Astrocyte (in vitro differentiated cells and primary cell): ENCODE results near the gene KRTAP10-8. TPM values are rescaled to one million over a fixed set of nuclear protein-coding genes. Genes with fewer than 3 reads are reported as not detected.

Experiments used
- DNase-seq: peaks from one replicate; pipeline ENCODE4 v3.0.0-alpha.2; 2010; ENCODE audit warnings: low read depth
- FAIRE-seq: peaks from 2 replicates; lab custom pipeline; 2011; peaks lifted over from hg19 to GRCh38; lab: Jason Lieb, UNC
- H2AFZ ChIP-seq: 2 replicates; pipeline ENCODE4 v1.6.0; 2012; ENCODE audit warnings: low read depth, low read length, inconsistent platforms
- H3K27ac ChIP-seq: 2 replicates; pipeline ENCODE4 v1.5.1; 2011; ENCODE audit warnings: low read depth, low read length, inconsistent platforms
- H3K27me3 ChIP-seq: 2 replicates; pipeline ENCODE4 v1.6.0; 2011; ENCODE audit warnings: low read length, inconsistent platforms; ENCODE audit not compliant: insufficient read depth
- H3K36me3 ChIP-seq: 2 replicates; pipeline ENCODE4 v1.5.1; 2011; ENCODE audit warnings: low read length, inconsistent platforms; ENCODE audit not compliant: insufficient read depth
- H3K4me1 ChIP-seq: 2 replicates; pipeline ENCODE4 v1.5.1; 2011; ENCODE audit warnings: low read length, inconsistent platforms; ENCODE audit not compliant: insufficient read depth
- H3K4me2 ChIP-seq: 2 replicates; pipeline ENCODE4 v1.6.0; 2012; ENCODE audit warnings: low read length, inconsistent platforms
- H3K4me3 ChIP-seq: 2 replicates; pipeline ENCODE4 v1.5.1; 2011; ENCODE audit warnings: low read depth, mild to moderate bottlenecking, low read length, inconsistent platforms; ENCODE audit not compliant: insufficient read depth
- H3K79me2 ChIP-seq: 2 replicates; pipeline ENCODE4 v1.6.0; 2012; ENCODE audit warnings: mild to moderate bottlenecking, low read length, inconsistent platforms; ENCODE audit not compliant: insufficient read depth
- H3K9ac ChIP-seq: 2 replicates; pipeline ENCODE4 v1.6.0; 2012; ENCODE audit warnings: mild to moderate bottlenecking, low read length, inconsistent platforms
- H3K9me3 ChIP-seq: 2 replicates; pipeline ENCODE4 v1.5.1; 2012; ENCODE audit warnings: low read depth, mild to moderate bottlenecking, low read length, inconsistent platforms; ENCODE audit not compliant: insufficient read depth
- H4K20me1 ChIP-seq: 2 replicates; pipeline ENCODE4 v1.6.0; 2012; ENCODE audit warnings: low read length, inconsistent platforms; ENCODE audit not compliant: insufficient read depth
- H3K27ac Mint-ChIP-seq: one replicate; pipeline ENCODE4 v1.8.0; 2021; ENCODE audit warnings: mild to moderate bottlenecking, mixed read lengths; ENCODE audit not compliant: unreplicated experiment
- H3K27me3 Mint-ChIP-seq: one replicate; pipeline ENCODE4 v1.8.0; 2021; ENCODE audit warnings: low read depth, mixed read lengths; ENCODE audit not compliant: unreplicated experiment
- H3K36me3 Mint-ChIP-seq: one replicate; pipeline ENCODE4 v1.8.0; 2021; ENCODE audit warnings: low read depth, mixed read lengths; ENCODE audit not compliant: unreplicated experiment
- H3K4me1 Mint-ChIP-seq: one replicate; pipeline ENCODE4 v1.8.0; 2021; ENCODE audit warnings: low read depth, mixed read lengths; ENCODE audit not compliant: unreplicated experiment
- H3K4me3 Mint-ChIP-seq: one replicate; pipeline ENCODE4 v1.8.0; 2021; ENCODE audit warnings: mild to moderate bottlenecking, moderate library complexity, mixed read lengths; ENCODE audit not compliant: unreplicated experiment
- H3K9me3 Mint-ChIP-seq: one replicate; pipeline ENCODE4 v1.8.0; 2021; ENCODE audit warnings: mild to moderate bottlenecking, mixed read lengths; ENCODE audit not compliant: unreplicated experiment
- EZH2 ChIP-seq: IDR thresholded peaks from 2 replicates; pipeline ENCODE4 v1.6.1; 2012; ENCODE audit warnings: mild to moderate bottlenecking, low read length, inconsistent platforms; ENCODE audit not compliant: insufficient read depth
- total RNA-seq: library from RNA; stranded (reverse); gene quantifications from 2 replicates; pipeline ENCODE4 v1.2.1, GENCODE V29; 2021
- TF ChIP-seq, protein P1 (sequence below): IDR thresholded peaks from 2 replicates; pipeline ENCODE4 v1.5.1; 2011; ENCODE audit warnings: low read depth, mild to moderate bottlenecking, inconsistent platforms, low read length, moderate library complexity; ENCODE audit not compliant: insufficient read depth

KRTAP10-8 gene
- total RNA-seq, 1 donor from 2014 or later = not detected

DNA sequence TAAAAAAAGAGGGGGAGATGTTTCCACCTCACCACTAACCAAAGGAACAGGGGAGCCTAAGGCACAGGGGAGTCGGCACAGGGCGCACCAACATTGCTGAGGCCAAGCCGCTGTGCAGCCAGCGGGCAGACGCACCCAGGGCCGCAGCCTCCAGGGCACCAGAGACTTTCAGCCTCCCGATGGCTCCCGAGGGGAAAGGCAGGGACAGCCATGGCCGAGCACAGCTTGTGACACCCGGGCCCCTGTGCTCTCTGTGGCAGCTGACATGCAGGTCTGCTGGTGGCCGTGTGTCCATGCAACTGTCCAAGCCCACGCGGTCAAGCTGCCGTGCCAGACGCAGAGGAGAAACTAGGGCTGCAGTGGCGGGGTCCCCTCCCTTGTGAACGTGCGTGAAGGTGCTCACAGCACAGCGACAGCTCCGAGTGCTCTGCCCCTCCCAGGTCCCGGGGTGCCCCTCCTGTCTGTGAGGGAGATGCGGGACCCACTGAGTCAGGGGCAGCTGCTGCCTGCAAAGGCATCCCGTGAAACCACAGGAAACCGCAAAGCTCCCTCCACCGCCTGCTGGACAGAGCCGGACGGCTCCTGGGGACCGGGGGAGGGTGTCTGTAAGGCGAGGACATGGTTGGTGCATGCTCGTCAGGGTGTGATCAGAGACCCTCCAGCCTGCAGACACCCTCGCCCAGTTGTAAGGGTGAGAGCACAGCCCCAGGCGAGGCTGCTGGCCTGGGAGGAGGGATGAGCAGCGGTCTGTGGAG lies 36.9 kb downstream of the KRTAP10-8 start:
- Histone ChIP-seq H3K27ac (no peak overlapping the region), H3K79me2 (no peaks in the 10 kb centered on the region), H3K4me2 (no peak overlapping the region), H3K4me1 (no peaks in the 10 kb centered on the region), H3K9me3 (peaks cover 6% of the 10 kb centered on the region), H3K27me3 (no peaks in the 10 kb centered on the region), H3K9ac (no peak overlapping the region), H3K36me3 (no peaks in the 10 kb centered on the region), H2AFZ (no peak overlapping the region), H3K4me3 (no peak overlapping the region), H4K20me1 (no peaks in the 10 kb centered on the region)
- Mint-ChIP-seq H3K4me3 (no peak overlapping the region), H3K9me3 (peaks cover 25% of the 10 kb centered on the region), H3K36me3 (no peaks in the 10 kb centered on the region), H3K27ac (no peak overlapping the region), H3K27me3 (peaks cover 31% of the 10 kb centered on the region), H3K4me1 (no peaks in the 10 kb centered on the region)
- no peak for DNase-seq
- FAIRE-seq = no peak
- TF ChIP-seq EZH2 = no peak
- TF ChIP-seq, protein P1, sequence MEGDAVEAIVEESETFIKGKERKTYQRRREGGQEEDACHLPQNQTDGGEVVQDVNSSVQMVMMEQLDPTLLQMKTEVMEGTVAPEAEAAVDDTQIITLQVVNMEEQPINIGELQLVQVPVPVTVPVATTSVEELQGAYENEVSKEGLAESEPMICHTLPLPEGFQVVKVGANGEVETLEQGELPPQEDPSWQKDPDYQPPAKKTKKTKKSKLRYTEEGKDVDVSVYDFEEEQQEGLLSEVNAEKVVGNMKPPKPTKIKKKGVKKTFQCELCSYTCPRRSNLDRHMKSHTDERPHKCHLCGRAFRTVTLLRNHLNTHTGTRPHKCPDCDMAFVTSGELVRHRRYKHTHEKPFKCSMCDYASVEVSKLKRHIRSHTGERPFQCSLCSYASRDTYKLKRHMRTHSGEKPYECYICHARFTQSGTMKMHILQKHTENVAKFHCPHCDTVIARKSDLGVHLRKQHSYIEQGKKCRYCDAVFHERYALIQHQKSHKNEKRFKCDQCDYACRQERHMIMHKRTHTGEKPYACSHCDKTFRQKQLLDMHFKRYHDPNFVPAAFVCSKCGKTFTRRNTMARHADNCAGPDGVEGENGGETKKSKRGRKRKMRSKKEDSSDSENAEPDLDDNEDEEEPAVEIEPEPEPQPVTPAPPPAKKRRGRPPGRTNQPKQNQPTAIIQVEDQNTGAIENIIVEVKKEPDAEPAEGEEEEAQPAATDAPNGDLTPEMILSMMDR = no peak

DNA sequence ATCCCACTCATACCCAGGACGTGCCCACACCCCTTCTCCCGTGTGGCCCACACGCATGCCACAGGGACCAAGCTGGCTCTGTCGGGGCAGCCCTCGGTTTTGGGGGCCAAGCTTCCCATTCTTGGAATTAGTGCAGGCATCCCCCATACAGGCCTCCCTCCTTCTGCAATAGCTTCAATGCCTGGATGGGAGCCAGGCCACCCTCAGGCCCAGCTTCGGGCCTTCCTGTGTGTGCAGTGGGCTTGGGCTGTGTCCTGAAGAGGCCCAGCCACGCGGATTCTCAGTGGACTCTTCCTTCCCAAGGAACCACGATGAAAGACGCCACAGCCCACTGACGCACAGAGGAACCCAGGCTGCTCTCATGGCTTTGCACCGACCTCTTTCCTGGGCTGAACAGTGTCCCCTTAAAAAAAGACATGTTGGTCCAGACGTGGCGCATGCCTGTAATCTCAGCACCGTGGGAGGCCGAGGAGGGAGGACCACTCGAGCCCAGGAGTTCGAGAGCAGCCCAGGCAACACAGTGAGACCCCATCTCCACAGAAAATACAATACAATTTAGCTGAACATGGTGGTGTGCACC lies 37.7 kb downstream of the KRTAP10-8 start:
- Histone ChIP-seq H3K4me3 (no peak overlapping the region), H3K9ac (no peak overlapping the region), H3K4me1 (no peaks in the 10 kb centered on the region), H2AFZ (no peak overlapping the region), H3K4me2 (no peak overlapping the region), H4K20me1 (no peaks in the 10 kb centered on the region), H3K36me3 (no peaks in the 10 kb centered on the region), H3K27me3 (no peaks in the 10 kb centered on the region), H3K9me3 (peaks cover 6% of the 10 kb centered on the region), H3K27ac (no peak overlapping the region), H3K79me2 (no peaks in the 10 kb centered on the region)
- no peaks in the 10 kb centered on the region for H3K4me1 Mint-ChIP-seq
- no peaks in the 10 kb centered on the region for H3K36me3 Mint-ChIP-seq
- TF ChIP-seq, protein P1 = no peak
- no peak for TF ChIP-seq EZH2
- DNase-seq (no peak), FAIRE-seq (no peak)
- H3K27me3 Mint-ChIP-seq = peaks cover 32% of the 10 kb centered on the region
- no peak overlapping the region for H3K27ac Mint-ChIP-seq
- peaks cover 16% of the 10 kb centered on the region for H3K9me3 Mint-ChIP-seq
- no peak overlapping the region for H3K4me3 Mint-ChIP-seq
